Measurements from ENCODE around the gene BTG4.

BTG4 gene

DNA sequence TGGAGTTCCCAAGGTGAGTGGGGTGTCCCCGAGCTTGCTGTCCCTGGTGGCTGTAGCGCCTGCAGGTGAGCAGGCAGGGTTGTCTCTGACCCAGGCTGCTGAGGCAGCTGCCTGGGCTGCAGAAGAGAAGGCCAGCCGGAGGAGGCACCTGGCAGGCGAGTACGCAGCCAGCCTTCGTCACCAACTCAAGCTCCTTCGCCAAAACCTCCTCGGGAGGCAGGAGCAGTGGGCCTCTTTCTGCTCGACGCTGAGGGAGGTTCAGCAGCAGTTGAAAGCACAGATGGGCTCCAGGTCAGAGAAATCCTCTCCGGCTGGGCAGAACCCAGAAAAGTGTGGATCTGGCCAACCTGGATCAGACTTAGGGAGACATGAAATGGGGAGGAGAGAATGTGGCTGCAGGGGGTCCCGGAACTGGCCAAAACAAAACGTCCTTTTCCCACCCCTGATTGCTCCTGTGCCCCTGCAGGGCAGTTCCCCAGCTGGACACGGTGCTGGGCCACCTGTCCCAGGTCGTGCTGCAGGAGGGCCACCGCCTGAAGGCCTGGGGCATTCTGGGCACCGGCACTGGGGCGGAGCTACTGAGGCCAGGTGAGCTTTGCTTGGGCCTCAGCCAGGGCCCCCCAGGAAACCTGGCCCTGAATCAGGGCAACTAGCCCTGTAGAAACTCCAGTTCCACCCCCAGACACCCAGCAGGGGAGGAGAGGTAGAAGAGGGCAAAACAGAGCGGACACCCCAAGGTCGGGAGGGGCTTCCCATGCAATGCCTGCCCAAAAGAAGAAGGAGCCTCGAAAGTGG lies 56.7 kb downstream of the BTG4 start:
- DNase-seq (ENCODE audit: low read depth in 2 of 2): no peak

DNA sequence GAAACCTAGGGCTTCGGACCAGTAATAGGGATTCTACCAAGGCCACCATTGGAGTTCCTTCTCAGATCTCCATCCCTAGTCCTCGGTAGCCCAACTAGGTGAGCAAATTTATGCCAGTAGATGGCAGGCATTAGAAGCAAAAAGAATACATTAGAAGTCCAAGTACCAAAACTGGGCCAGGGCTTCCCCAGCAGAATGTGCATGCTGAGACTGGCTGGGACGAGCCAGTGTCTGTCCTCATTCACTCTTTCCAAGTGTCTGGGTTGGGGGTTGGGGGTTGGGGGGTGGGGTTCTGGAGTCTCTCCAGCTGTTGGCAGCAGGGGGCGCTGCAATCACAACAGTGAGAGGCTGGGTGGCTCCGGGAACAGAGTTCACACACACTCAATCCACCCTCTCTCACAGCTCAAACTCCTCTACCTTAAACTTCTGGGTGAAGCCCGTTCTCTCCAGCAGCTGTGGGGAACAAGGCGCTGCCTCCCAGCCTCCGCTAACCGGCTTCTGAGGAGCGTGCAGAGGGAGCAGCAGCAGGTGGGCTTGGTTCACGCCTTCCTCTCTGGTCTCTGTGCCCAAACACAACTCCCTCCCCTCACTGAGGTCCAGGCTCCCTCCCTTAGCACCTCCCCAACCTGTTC lies 57.5 kb downstream of the BTG4 start:
- peak in 1 of 2 donors; percentile 24 for DNase-seq (ENCODE audit: low read depth in 2 of 2)

- DNase-seq (ENCODE audit: low read depth in 2 of 2): no peak
Observed at GRCh38 chr11:111452817-111453552, 59.2 kb downstream of the BTG4 start.

DNA sequence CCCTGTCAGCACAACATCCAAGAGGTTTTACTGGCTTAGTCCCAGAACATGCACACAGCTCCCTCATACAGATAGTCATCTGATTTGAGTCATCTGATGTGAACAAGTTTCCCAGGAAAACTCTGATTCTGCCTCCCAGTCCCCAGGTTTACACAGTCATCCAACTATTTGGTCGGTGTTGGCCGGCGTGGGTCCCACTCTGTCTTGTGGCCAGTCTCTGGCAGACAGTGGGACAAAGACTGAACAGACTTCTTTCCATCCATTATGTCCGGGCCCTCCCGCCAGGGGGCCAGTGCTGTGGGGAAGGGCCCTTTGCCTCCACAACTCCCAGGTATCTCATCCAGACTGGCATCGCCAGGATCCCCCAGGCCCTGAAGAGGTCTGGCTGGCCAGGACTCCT lies 60.0 kb downstream of the BTG4 start:
- DNase-seq (ENCODE audit: low read depth in 2 of 2): no peak

- DNase-seq (ENCODE audit: low read depth in 2 of 2): no peak
Observed at GRCh38 chr11:111450480-111451320, 61.5 kb downstream of the BTG4 start.

DNA sequence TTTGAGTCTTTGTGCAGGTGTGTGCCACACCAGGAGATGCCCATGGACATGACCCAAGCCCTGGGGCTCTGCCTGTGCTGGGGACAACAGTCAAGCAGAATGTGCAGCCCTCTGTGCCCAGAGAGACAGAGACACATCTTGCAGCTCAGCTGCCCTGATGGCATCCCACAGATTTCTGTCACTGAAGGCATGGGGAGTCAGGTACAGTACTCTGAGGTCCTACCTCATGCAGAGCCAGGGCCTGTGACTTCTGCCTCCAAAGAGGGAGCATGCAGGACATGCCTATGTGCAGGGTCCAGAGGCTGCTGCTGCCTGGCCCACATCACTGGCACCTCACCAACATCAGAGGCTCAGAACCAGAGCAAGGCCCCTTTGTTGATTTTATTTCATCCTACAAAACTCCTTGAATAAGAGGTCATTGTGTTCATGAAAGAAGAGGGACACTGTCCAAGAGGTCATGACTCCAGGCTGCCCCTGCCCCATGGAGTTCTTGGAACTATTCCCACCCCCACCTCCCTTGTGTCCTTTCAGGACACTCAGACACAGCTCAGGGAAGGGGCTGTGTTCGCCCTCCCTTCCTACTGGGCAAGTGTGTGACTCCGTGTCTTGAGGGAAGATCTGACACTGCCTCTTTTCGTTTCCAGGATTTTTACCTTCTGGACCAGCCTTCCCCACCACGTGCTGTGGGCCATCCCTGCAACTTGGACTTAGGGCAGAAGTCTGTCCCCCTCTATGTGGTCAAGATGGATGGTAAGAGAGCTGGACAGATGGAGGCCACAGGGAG lies 62.3 kb downstream of the BTG4 start:
- DNase-seq (ENCODE audit: low read depth in 2 of 2): no peak

DNA sequence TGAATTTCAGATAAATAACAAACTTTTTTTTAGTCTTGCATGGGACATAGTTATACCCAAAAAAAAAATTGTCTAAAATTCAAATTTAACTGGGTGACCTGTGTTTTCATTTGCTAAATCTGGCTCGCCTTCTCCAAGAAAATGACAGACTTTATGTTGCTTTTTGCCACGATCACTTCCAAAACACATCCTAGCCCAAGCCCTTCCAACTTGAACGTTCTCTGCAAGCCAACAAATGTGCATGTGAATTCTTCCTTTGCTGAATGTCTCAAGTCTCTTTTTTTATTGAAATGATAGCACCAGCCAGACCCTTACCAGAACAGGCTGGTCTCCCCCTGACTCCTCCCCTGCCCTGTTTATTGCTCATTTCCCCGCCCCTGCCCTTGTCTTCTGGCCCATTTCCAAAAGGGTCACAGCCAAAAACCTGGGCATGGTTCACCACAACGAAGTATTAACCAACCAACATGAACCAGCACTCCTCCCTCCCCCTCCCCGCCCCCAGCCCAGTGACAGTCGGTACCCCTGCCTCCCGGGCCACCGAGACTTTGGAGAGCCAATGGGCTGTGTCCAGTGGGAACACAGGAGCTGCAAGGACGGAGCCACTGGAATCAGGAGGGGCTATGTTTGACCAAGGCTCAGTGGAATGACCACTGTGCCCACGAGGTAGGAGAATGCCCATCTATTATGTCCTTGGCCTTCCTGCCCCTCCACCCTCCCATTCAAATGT lies 63.2 kb downstream of the BTG4 start:
- DNase-seq (ENCODE audit: low read depth in 2 of 2): no peak

DNA sequence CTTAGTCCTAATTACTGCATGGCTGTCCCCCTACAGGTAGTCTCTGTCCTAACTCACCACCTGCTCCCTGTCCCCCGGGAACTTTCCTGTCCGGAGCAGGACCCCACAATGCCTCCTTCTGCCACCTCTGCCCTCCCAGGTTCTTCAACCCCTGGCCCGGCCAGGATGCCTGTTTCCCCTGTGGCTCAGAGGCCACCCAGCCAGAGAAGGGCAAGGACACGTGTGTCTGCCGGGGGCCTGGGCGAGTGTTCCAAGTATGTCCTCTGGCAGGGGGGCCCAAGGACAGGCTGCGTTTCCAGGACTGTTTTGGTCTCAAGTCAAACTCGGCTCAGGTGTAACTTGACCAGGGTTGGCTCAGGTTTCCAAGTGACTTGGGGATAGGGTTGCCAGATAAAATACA lies 63.8 kb downstream of the BTG4 start:
- no peak for DNase-seq (ENCODE audit: low read depth in 2 of 2)

GRCh38 chr11:111447931-111448330 lies 64.3 kb downstream of the BTG4 start:
- no peak for DNase-seq (ENCODE audit: low read depth in 2 of 2)

DNA sequence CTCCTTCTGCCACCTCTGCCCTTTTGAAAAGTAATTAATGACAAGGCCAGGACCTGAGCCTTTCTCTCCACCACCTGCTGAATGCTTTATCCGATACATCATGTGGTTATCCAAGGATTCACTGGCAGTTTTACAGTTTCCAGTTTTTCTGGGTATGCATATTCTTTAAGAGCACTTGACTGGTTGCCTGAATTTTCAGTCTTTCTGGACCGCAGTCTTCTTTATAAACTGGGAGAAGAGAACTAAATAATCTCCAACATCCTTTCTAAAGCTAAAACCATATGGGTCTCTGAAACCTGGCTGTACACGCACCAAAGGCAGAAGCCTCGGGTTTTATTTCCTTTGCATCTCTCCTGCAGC lies 65.1 kb downstream of the BTG4 start:
- no peak for DNase-seq (ENCODE audit: low read depth in 2 of 2)

DNA sequence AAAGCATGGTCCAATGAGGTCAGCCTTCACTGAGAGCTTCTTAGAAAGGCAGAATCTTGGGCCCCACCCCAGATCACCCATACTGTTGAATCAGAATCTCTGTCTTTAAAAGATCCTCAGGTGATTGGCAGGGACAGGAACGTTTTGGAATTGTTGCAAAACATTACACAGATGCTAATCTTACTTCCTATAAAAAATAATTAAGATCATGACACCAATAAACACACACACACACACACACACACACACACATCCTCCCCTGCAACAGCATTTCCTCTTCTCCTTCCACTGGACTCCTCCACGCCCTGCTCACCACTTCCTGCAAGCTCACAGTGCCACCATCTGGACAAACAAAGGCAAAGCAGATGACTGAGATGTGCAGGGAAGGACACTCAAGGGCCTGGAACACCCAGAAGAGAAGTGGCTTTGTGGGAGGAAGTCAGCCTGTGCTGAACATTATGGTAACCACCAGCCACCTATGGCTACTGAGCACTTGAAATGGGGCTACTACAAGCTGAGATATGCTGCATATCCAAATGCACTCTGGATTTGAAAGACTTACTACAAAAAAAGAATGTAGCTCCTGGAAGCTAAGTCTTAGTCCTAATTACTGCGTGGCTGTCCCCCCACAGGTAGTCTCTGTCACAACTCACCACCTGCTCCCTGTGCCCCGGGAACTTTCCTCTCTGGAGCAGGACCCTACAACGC lies 65.6 kb downstream of the BTG4 start:
- DNase-seq (ENCODE audit: low read depth in 2 of 2): peak; percentile 35 to 51

GRCh38 chr11:111445586-111445985 lies 66.6 kb downstream of the BTG4 start:
- no peak for DNase-seq (ENCODE audit: low read depth in 2 of 2)

Measured in stimulated activated CD4-positive, alpha-beta T cell treated with anti-CD3 and anti-CD28 coated beads, Interleukin-1b, Interleukin-23, amount 100 ng/mL, for 1 hour (primary cell).